ENCODE measurements around the gene SMIM3. TPM values are rescaled to one million over a fixed set of nuclear protein-coding genes. Genes with fewer than 3 reads are reported as not detected.
A peak's percentile ranks its signal among the peaks of the same experiment; 100 is the strongest.

Gene SMIM3
- total RNA-seq, 2 donors from 2014 or later: 27.1 to 33.0 TPM

DNA sequence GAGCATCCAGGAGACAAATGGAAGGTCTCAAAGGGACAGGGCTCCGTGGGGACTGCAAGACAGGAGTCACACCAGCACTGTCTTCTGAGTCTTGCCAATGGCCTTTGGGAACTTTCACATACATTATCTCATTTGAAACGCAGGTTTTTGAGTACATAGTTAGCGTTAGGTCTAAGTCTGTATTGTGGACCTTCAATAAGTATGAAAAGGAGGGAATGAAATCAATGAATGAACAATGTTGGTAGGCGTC lies 19.3 kb upstream of the SMIM3 start:
- no peak overlapping the region for H3K27ac Mint-ChIP-seq
- H3K9me3 Mint-ChIP-seq: no peaks in the 10 kb centered on the region
- no peak for DNase-seq (ENCODE audit: low spot score in 2 of 2)
- peak in 1 of 2 donors; percentile 4 for ATAC-seq
- peaks cover 12 to 15% of the 10 kb centered on the region in 2 donors for H3K36me3 Mint-ChIP-seq

DNA sequence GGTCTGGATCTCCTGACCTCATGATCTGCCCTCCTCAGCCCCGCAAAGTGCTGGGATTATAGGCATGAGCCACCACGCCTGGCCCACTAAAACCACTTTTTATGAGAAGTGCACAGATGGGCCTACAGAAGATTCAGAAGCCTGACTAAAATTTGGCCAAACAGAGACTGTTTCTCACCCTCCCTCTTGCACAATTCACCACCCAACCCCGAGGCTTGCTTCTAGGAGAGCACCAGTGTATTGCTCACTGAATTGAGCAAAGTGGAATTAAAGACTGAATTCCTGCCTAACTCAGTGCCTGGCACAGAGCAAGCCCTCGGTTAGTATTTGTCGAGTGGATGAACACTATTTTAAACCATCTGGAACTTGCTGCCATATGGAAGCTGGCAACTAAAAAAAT lies 16.3 kb upstream of the SMIM3 start:
- no peak for DNase-seq (ENCODE audit: low spot score in 2 of 2)
- Mint-ChIP-seq H3K27ac (peak overlapping the region in 1 of 2 donors; percentile 19), H3K9me3 (peaks cover 0 to 9% of the 10 kb centered on the region in 2 donors), H3K36me3 (peaks cover 0 to 3% of the 10 kb centered on the region in 2 donors)
- ATAC-seq: no peak

DNA sequence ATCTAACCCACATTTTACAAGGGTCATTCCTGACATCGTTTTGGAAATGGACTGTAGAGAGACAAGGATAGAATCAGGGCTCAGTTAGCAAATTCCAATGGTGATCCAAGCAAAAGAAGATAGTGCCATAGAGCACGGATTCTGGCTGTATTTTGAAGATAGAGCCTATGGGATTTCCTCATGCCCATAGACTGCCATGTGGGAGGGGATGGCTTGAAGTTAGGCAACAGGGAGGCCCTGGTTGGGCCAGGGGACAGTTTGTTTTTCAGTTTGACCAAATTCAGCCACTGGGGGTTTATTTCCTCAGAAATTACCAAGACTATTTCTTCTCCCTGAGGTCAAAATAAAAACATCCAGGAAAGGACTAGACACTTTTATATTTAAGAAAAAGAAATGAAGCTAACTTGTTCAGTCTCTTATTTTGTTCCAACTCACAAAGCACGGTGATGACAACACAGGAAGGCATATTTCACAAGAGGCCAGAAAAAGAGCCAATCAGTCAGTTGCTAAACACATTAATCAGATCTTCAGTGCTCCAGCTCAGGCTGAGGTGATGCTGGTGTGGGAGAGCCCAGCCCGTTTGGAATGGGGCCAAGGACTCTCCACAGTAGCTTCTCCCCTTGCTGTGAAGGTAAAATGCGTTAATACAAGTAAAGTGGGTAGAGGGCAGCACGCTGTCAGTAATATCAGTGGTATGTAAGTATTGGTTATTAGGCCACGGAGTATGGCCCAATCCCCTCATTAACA lies 15.4 kb upstream of the SMIM3 start:
- peak overlapping the region in 1 of 2 donors; percentile 32 for H3K27ac Mint-ChIP-seq
- no peak for ATAC-seq
- no peak for DNase-seq (ENCODE audit: low spot score in 2 of 2)
- no peaks in the 10 kb centered on the region for H3K36me3 Mint-ChIP-seq
- H3K9me3 Mint-ChIP-seq: peaks cover 0 to 9% of the 10 kb centered on the region in 2 donors

DNA sequence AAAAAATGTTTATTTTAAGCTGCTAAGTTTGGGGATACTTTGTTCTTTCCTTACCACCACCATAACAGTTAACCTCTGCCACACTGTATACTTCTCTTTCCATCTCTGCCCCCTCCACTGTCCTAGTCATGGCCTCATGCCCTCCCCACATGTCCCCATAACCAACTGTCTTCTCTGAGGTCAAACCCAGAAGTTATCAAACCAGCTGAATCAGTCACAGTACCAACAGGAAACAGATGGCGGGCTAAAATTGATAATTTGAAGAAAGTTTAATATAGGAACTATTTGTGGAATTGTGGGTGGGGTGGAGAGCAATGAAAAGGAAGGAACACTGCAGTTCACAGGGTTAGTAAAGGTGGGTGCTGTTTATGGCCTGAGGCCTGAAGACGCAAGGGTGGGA lies 14.0 kb upstream of the SMIM3 start:
- H3K27ac Mint-ChIP-seq: peak overlapping the region in 1 of 2 donors; percentile 47
- DNase-seq (ENCODE audit: low spot score in 2 of 2) (no peak), ATAC-seq (no peak)
- peaks cover 0 to 9% of the 10 kb centered on the region in 2 donors for H3K9me3 Mint-ChIP-seq
- H3K36me3 Mint-ChIP-seq: no peaks in the 10 kb centered on the region

DNA sequence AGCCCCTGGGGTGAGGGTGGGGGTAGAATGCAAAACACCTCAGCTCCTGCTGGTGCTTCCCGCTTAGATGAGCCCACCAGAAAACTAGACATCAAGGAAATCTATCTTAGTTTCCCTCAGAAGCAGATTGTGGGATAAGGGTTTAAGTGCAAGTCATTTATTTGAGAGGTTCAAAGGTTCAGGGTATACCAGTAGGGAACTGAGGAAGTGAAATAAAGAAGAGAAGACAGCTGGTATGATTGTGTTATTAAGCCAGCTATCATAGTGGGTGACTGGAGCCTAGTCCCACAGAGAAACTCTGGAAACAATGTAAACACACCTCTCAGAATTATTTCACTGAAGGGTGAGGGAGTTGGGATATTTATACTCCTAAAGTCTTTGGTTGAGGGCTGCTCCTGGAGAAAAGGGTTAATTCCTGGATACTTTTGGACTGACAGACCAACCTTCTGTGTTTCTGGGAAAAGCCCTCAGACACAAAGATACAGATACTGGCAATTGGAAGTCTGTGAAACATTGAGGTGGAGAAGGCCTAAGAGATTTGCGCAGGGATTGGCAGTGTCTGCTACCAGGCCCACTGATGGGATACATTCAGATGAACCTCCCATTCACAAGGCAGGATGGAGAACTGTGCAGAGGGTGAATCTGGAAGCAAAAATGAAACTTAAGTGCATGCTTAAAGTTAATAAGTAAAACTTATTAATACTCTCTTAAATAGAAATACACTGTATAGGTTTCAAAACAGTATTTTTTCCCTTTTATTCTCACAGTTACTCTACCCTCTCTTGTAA lies 13.4 kb upstream of the SMIM3 start:
- DNase-seq (ENCODE audit: low spot score in 2 of 2) (no peak), ATAC-seq (no peak)
- Mint-ChIP-seq H3K9me3 (peaks cover 0 to 9% of the 10 kb centered on the region in 2 donors), H3K36me3 (no peaks in the 10 kb centered on the region), H3K27ac (peak overlapping the region in 1 of 2 donors; percentile 47)

DNA sequence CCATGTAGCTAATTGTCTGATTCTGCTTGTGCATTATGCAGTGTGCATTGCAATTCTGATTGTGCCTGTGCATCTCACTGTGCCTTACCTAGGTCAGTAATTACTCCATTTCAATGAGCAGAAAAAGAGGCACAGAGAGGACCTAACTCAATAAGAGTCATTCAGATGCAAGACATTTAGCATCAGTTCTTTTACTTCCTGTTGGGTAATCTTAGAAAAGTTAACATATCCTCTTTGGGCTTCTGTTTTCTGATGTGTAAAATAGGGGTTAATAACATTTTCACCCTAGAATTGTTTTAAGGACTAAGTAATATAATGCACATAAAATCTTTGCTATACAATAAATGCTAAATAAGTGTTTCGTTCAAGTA lies 12.8 kb upstream of the SMIM3 start:
- H3K9me3 Mint-ChIP-seq: peaks cover 0 to 9% of the 10 kb centered on the region in 2 donors
- DNase-seq (ENCODE audit: low spot score in 2 of 2) (no peak), ATAC-seq (no peak)
- H3K27ac Mint-ChIP-seq: no peak overlapping the region
- no peaks in the 10 kb centered on the region for H3K36me3 Mint-ChIP-seq

DNA sequence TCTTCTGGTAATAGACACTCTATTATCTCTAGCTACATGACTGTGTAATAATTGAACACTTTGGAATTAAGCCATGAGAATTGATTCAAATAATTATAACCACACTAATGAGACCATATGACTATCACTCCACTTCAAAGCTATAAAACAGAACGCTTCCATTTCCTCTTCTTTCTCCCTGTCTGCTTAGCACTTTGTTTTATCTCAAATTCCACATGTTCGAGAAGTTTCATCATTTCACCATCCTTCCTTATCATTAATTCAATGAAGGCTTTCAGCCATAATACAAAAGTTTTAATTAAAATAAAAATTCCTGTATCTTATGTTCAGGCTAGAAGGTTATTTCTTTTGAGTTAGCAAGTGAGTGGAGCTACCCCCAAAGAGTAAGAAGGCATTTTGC lies 12.3 kb upstream of the SMIM3 start:
- ATAC-seq (no peak), DNase-seq (ENCODE audit: low spot score in 2 of 2) (no peak)
- H3K36me3 Mint-ChIP-seq: no peaks in the 10 kb centered on the region
- H3K27ac Mint-ChIP-seq: no peak overlapping the region
- H3K9me3 Mint-ChIP-seq: peaks cover 0 to 9% of the 10 kb centered on the region in 2 donors

DNA sequence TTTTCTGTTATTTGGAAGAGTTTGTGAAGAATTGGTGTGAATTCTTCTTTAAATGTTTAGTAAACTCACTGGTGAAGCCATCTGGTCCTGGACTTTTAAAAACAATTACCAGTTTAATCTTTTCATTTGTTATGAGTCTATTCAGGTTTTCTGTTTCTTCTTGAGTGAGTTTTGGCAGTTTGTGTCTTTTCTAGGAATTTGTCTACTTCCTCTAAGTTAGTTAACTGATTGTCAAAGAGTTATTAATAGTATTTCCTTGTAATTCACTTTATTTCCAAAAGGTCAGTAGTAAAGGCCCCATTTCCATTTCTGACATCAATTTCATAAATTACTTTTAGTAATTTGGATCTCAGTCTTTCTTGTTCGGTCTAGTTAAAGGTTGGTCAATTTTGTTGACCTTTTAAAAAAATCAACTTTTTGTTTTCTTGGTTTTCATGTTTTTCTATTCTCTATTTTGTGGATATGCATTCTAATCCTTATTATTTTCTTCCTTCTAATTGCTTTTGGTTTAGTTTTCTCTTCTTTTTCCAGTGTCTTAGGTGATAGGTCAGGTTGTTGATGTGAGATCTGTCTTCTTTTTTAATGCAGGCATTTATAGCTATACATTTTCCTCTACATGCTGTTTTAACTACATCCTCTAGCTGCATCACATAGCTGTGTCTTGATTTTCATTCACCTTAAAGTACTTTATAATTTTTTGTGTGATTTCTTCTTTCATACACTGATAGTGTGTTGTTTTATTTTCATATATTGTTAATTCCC lies 7.3 kb upstream of the SMIM3 start:
- ATAC-seq: no peak
- no peak for DNase-seq (ENCODE audit: low spot score in 2 of 2)
- H3K36me3 Mint-ChIP-seq: no peaks in the 10 kb centered on the region
- no peak overlapping the region for H3K27ac Mint-ChIP-seq
- H3K9me3 Mint-ChIP-seq: no peaks in the 10 kb centered on the region

DNA sequence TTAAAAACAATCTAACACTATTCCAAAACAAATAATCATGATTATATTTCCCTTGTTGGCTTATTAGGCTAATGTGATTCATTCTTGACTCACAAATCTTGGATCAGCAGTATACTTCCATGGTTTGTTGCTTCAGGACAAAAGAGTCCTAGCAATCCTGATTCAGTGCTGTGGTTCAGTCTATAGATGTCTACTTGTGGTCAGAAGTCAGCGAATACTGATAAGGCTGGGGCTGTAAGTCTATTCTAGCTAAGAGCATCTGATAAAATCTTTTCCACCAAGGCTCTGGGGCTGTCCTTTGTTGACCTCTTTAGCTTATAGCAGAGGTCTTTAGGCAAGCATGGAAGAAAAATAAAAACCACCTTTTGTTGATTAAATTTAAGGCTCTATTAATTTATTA lies 4.4 kb upstream of the SMIM3 start:
- ATAC-seq: no peak

DNA sequence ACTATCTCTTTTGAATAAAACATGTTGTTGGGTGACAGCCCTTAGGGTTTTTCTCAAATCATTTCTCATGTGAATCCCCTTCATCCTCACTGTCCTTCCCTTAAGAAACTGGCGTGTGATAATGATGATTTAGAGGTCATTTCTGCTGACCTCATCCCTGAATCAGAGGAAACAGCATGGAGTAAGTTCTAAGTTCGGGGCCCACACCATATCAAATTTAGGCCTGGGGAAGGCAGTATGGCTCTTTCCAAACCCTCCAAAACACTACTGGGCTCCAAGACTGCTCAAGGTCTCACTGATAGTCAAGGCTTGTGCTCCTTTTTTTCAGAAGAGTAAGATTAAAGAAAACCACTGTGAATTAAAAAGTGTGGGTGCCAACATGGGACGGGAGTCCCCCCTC lies 872 bp upstream of the SMIM3 start:
- DNase-seq (ENCODE audit: low spot score in 2 of 2): no peak
- peak overlapping the region; percentile 47 to 93 for H3K27ac Mint-ChIP-seq
- H3K9me3 Mint-ChIP-seq: no peaks in the 10 kb centered on the region
- peaks cover 18 to 27% of the 10 kb centered on the region in 2 donors for H3K36me3 Mint-ChIP-seq
- ATAC-seq: no peak

More for the DNA sequence above, 4.4 kb upstream of the SMIM3 start:
- no peak for DNase-seq (ENCODE audit: low spot score in 2 of 2)
- Mint-ChIP-seq H3K36me3 (peaks cover 4 to 5% of the 10 kb centered on the region in 2 donors), H3K9me3 (no peaks in the 10 kb centered on the region), H3K27ac (no peak overlapping the region)

DNA sequence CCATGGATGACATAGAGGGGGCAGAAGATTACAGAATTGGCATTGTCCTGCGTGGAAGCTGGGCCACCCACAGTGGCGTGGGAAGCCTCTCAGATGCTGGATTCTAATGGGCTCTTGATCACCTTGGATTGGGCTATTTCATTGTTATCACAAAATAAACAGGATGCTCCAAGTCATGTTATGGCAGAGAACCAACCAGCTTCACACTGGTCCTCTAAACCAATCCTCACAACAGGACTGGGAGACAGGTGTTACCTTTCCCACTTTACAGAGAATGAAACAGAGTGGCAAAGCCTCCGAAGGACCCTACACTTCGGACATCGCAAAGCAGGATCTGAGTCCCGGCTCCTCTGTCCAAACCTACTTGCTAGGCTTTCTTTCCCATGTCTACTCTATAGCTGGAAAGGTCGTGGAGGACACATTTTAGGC lies 455 bp upstream of the SMIM3 start:
- Mint-ChIP-seq H3K36me3 (peaks cover 18 to 27% of the 10 kb centered on the region in 2 donors), H3K27ac (peak overlapping the region; percentile 47 to 93), H3K9me3 (no peaks in the 10 kb centered on the region)
- DNase-seq (ENCODE audit: low spot score in 2 of 2) (no peak), ATAC-seq (no peak)

DNA sequence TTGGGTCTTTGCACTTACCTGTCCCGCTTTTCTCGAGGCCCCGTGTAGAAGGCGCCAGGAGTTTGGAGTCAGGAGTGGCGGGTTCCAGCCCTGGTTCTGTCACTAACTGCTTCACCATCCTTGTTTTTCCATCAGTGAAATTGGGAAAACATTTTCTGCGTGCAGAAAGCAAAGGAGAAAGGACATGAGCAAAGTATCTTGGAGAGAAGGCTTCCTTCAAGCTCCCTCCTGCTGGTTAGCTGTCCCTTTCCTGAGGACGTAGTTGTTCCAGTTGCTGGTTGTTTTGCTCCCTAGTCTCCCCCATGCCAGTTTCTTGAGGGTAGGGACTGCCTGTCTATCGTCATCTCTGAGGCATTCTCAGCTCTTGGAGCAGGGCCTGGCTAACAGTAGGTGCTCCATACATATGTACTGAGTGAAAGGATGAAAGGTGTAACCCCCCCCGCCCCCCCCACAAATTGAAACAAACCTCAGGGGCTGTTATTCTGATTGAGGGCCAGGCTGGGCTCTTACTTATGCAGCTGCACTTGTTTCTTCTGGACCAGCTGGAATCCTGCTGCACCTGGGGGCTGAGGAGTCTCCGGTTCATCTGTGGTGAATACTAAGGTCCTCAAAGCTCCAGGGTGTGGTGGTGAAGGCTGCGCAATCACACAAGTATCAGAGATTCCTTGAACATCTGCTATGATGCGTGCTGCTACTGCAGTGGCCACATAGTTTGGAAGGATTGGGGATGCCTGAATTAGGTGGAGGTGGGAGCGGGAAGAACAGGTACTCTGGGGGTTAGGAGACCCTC lies 1.0 kb downstream of the SMIM3 start:
- DNase-seq (ENCODE audit: low spot score in 2 of 2) (no peak), ATAC-seq (no peak)
- Mint-ChIP-seq H3K9me3 (no peaks in the 10 kb centered on the region), H3K36me3 (peaks cover 18 to 31% of the 10 kb centered on the region in 2 donors), H3K27ac (peak overlapping the region; percentile 93)

DNA sequence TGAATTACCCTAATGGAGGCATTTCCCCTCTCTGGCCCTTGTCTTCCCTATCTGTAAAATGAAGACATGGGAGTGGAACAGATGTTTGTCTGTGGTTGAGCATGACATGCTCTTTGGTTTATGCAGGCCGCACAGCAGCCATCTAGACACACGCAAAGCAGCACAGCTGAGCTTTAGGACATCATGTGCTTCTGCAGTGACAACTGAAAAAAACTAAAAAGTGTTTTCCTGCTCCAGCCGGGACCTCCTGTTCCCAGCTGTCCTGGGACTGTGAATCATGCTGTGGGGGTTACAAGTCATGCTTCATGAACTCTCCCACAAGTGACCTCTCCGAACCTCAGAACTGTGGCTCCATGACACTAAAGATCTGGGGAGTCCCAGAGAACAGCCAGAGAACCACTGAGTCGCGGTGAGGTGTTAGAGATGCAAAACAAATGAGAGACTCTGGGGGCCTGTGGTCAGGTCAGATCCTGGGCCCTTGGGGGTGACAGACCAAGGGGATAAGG lies 1.7 kb downstream of the SMIM3 start:
- H3K9me3 Mint-ChIP-seq: no peaks in the 10 kb centered on the region
- peak; percentile 27 to 70 for ATAC-seq
- H3K36me3 Mint-ChIP-seq: peaks cover 18 to 38% of the 10 kb centered on the region in 2 donors
- peak in 1 of 2 donors; percentile 83 for DNase-seq (ENCODE audit: low spot score in 2 of 2)
- H3K27ac Mint-ChIP-seq: peak overlapping the region; percentile 90 to 93

DNA sequence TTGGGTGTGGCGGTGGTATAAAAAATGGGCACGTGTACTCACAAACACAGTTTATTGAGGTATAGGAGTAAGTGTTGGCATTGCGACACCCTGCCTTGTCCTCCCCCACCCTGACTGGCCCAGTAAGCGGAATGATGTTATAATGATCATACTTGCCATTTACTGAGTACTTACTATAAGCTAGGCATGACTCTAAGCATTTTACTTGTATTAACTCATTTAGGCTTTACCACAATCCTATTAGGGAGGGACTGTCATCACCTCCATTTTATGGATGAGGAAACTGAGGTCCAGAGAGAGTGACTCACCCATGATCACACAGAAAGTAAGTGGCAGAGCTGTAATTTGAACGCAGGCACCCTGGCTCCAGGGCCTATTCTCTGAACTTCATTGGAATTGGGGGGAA lies 2.3 kb downstream of the SMIM3 start:
- Mint-ChIP-seq H3K9me3 (peaks cover 1% of the 10 kb centered on the region in 2 donors), H3K27ac (peak overlapping the region; percentile 90 to 93), H3K36me3 (peaks cover 20 to 44% of the 10 kb centered on the region in 2 donors)
- ATAC-seq: peak in 1 of 2 donors; percentile 46
- no peak for DNase-seq (ENCODE audit: low spot score in 2 of 2)

DNA sequence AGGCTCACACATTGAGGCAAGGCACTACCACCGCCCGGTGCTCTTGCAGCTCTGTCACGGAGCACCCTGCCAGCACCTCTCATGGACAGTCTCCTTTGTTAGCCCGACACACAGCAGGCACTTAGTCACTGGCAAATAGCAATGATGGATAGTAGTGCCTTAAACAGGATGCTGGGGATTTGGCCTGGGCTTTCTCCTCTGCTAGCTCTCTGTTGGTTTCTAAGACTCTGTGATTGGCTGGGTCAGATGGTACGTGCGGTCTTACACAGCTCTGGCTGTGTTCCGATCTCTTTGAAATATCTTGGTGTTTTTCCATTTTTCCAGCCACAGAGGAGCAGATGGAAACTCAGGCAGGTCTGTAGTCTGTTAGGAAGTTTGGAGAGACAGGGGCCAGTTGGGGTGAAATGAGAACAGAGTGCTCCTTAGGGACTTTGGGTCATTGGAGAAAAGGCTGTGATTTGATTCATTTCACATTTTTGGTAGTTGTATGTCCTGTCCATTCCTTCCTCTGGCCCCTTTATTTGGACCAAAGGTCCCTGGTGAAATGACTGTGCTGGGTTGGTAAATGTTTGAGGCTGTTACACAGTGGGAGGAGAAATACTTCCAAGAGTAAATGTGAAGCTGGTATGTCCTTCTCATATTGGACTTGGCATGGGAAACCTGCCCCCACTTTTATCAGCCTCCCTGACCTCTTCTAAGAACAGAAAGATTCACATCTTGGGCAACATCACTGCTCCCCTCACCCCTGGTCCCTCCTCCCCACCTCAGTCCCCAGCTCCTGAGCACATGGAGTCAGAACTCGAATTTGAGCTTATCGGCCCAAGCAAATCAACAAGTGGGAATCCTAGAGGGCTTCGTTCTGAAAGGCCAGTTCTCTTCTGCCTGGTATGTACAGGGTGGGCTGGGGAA lies 3.4 kb downstream of the SMIM3 start:
- H3K9me3 Mint-ChIP-seq: peaks cover 4 to 5% of the 10 kb centered on the region in 2 donors
- DNase-seq (ENCODE audit: low spot score in 2 of 2) (no peak), ATAC-seq (no peak)
- H3K27ac Mint-ChIP-seq: peak overlapping the region; percentile 61 to 93
- H3K36me3 Mint-ChIP-seq: peaks cover 29 to 55% of the 10 kb centered on the region in 2 donors
